BJ (cell line): ENCODE data around the gene UGDH. TPM values are rescaled to one million over a fixed set of nuclear protein-coding genes. Genes with fewer than 3 reads are reported as not detected.

ENCODE experiments used
- CTCF ChIA-PET: fragments of 350-600 bp; formaldehyde crosslinking; extraction: SDS; loops from one replicate; lab custom pipeline; 2021; ENCODE audit warnings: antibody characterized with exemption, inconsistent platforms; lab: Yijun Ruan, JAX
- POLR2A ChIA-PET: fragments of 300-600 bp; sonication (Branson Sonifier 250); formaldehyde crosslinking; extraction: SDS; loops from one replicate; lab custom pipeline; 2021; ENCODE audit warnings: antibody characterized with exemption; lab: Charles Lee
- DNase-seq: peaks from one replicate; pipeline ENCODE4 v3.0.0-alpha.2; 2011; ENCODE audit warnings: low read depth
- H3K27me3 ChIP-seq: 2 replicates; pipeline ENCODE4 v1.6.0; 2011; ENCODE audit warnings: low read length; ENCODE audit not compliant: control insufficient read depth, insufficient read depth
- H3K36me3 ChIP-seq: 2 replicates; pipeline ENCODE4 v1.5.1; 2011; ENCODE audit warnings: low read length; ENCODE audit not compliant: control insufficient read depth, insufficient read depth
- H3K4me3 ChIP-seq: 2 replicates; pipeline ENCODE4 v1.5.1; 2011; ENCODE audit warnings: low read depth, mild to moderate bottlenecking, control low read depth, low read length
- CTCF ChIP-seq: IDR thresholded peaks from 2 replicates; pipeline ENCODE4 v1.5.1; 2011; ENCODE audit warnings: low read depth, mild to moderate bottlenecking, control low read depth, inconsistent platforms, low read length, moderate library complexity; ENCODE audit not compliant: insufficient read depth
- polyA plus RNA-seq: library from polyadenylated mRNA; depleted of rRNA; stranded (reverse); fragments of >200 nt; gene quantifications from 2 replicates; pipeline ENCODE4 v1.2.3, GENCODE V29; 2011

UGDH gene
- polyA plus RNA-seq, 1 experiment = 27.9 TPM

- no peak overlapping the region for H3K4me3 ChIP-seq
- ChIA-PET POLR2A (no interaction called here), CTCF (no interaction called here)
- TF ChIP-seq CTCF = no peak
- no peaks in the 10 kb centered on the region; the same call in 1 of the 2 replicates for H3K36me3 ChIP-seq
- H3K27me3 ChIP-seq = no peaks in the 10 kb centered on the region
- no peak for DNase-seq
Measured at GRCh38 chr4:39568805-39569204, 41.6 kb upstream of the UGDH start.

GRCh38 chr4:39565878-39566600, 38.8 kb upstream of the UGDH start:
- DNase-seq = peak; percentile 49
- CTCF ChIA-PET = no interaction called here
- POLR2A ChIA-PET = no interaction called here
- no peaks in the 10 kb centered on the region; the same call in 1 of the 2 replicates for H3K36me3 ChIP-seq
- H3K4me3 ChIP-seq = no peak overlapping the region
- no peak for TF ChIP-seq CTCF
- H3K27me3 ChIP-seq = no peaks in the 10 kb centered on the region

- no peak overlapping the region for H3K4me3 ChIP-seq
- no peaks in the 10 kb centered on the region; the same call in 1 of the 2 replicates for H3K36me3 ChIP-seq
- ChIA-PET POLR2A (no interaction called here), CTCF (interaction anchor here (0.7 kb wide), 1 partner anchor 153 kb away, joined by 5 read pairs; no protein-coding TSS in a partner anchor)
- no peaks in the 10 kb centered on the region for H3K27me3 ChIP-seq
- no peak for TF ChIP-seq CTCF
- DNase-seq = no peak
Measured at GRCh38 chr4:39563346-39563847, 36.2 kb upstream of the UGDH start.

GRCh38 chr4:39562792-39563191, 35.6 kb upstream of the UGDH start:
- CTCF ChIA-PET = no interaction called here

More at GRCh38 chr4:39562792-39563191, 35.6 kb upstream of the UGDH start:
- DNase-seq = no peak
- Histone ChIP-seq H3K27me3 (no peaks in the 10 kb centered on the region), H3K36me3 (no peaks in the 10 kb centered on the region; the same call in 1 of the 2 replicates), H3K4me3 (no peak overlapping the region)
- no peak for TF ChIP-seq CTCF
- POLR2A ChIA-PET = no interaction called here
